Esophagus muscularis mucosa (tissue), 4 donors: ENCODE measurements around the gene GBGT1. TPM values are rescaled to one million over a fixed set of nuclear protein-coding genes. Genes with fewer than 3 reads are reported as not detected.

Experiments
- DNase-seq: peaks from one replicate; pipeline ENCODE4 v3.0.0-alpha.2; 2017; ENCODE audit errors: extremely low spot score
- H3K27ac ChIP-seq, 4 donors: fragments of 200-600 bp; sonication (generic); replicated peaks in 1 of 4; 1 replicate in 3 of 4; 2 replicates in 1 of 4; pipeline ENCODE4 v1.5.1; 2016 to 2019; ENCODE audit warnings: mild to moderate bottlenecking in 1 of 4
- H3K27me3 ChIP-seq, 4 donors: fragments of 200-600 bp; sonication (generic); one replicate each; pipeline versions ENCODE4 v1.5.1 to v1.6.0; 2016 to 2019
- H3K36me3 ChIP-seq, 4 donors: fragments of 200-600 bp; sonication (generic); one replicate each; pipeline ENCODE4 v1.5.1; 2016 to 2019
- H3K4me1 ChIP-seq, 4 donors: fragments of 200-600 bp; sonication (generic); one replicate each; pipeline ENCODE4 v1.5.1; 2016 to 2019
- H3K4me3 ChIP-seq, 4 donors: fragments of 200-600 bp; sonication (generic); 1 replicate in 2 of 4; 2 replicates in 2 of 4; pipeline ENCODE4 v1.5.1; 2016 to 2019; ENCODE audit warnings: mild to moderate bottlenecking in 4 of 4, moderate library complexity in 1 of 4
- H3K9me3 ChIP-seq, 4 donors: fragments of 200-600 bp; sonication (generic); 1 replicate in 3 of 4; 2 replicates in 1 of 4; pipeline ENCODE4 v1.5.1; 2016 to 2019
- CTCF ChIP-seq, 3 experiments: fragments of 200-600 bp in 2 of 3; fragments of 450-650 bp in 1 of 3; sonication (generic) in 2 of 3; IDR thresholded peaks; one replicate each; pipeline ENCODE4 v1.5.1; 2017 to 2019; ENCODE audit warnings: antibody characterized with exemption in 3 of 3, mild to moderate bottlenecking in 2 of 3, moderate library complexity in 1 of 3
- EP300 ChIP-seq: sonication (generic); formaldehyde crosslinking; IDR thresholded peaks from one replicate; pipeline ENCODE4 v1.6.1; 2017; ENCODE audit warnings: antibody characterized with exemption
- POLR2A ChIP-seq: fragments of 450-650 bp; IDR thresholded peaks from one replicate; pipeline ENCODE4 v1.6.1; 2017; ENCODE audit warnings: antibody characterized with exemption, moderate library complexity, mild to moderate bottlenecking, low read depth
- POLR2AphosphoS5 ChIP-seq, 2 donors: sonication (generic); formaldehyde crosslinking; IDR thresholded peaks; one replicate each; pipeline ENCODE4 v1.6.1; 2017; ENCODE audit warnings: antibody characterized with exemption in 2 of 2
- WGBS: methylation state at CpG from one replicate; pipeline ENCODE4 v1.1.5; 2018; 5-methylcytosine and 5-hydroxymethylcytosine counted together
- intact Hi-C: fragments of 100-400 bp; cut with DNase I; formaldehyde crosslinking; loops from one replicate; pipeline ENCODE4 v1.15.1; 2023
- total RNA-seq, 4 donors: library from RNA; depleted of rRNA; stranded (reverse); fragments of >200 nt; gene quantifications; one replicate each; pipeline versions ENCODE4 v1.1.0 to v1.2.1, GENCODE V29; 2016

The GBGT1 gene
- total RNA-seq, 4 donors from 2014 or later = 15.9 to 19.1 (median 17.5) TPM

- Histone ChIP-seq H3K27ac (peak overlapping the region; percentile 51 to 66 (median 56)), H3K27me3 (no peaks in the 10 kb centered on the region), H3K4me3 (peak overlapping the region; percentile 49 to 64 (median 54)), H3K4me1 (peaks cover 66 to 95% (median 87%) of the 10 kb centered on the region in 4 donors), H3K36me3 (no peaks in the 10 kb centered on the region), H3K9me3 (no peaks in the 10 kb centered on the region)
- DNase-seq = no peak
- 96% methylated on average over 10 of the region's 13 CpGs for WGBS
- TF ChIP-seq EP300 = no peak
- TF ChIP-seq CTCF (IDR thresholded peaks at IDR 0.05) = no peak
- TF ChIP-seq POLR2A = no peak
- no peak for TF ChIP-seq POLR2AphosphoS5 (IDR thresholded peaks at IDR 0.05)
- intact Hi-C loops = loop anchor here (1.0 kb wide), 1 partner anchor 40 kb away; no protein-coding TSS in a partner anchor
Observed at GRCh38 chr9:133143639-133144141, 20.0 kb downstream of the GBGT1 start.

GRCh38 chr9:133142684-133143622, 20.8 kb downstream of the GBGT1 start:
- 70% methylated on average over 16 of the region's 18 CpGs for WGBS
- peak overlapping the region in 2 of 4 donors; percentile 6 to 22 for H3K27ac ChIP-seq
- no peak for TF ChIP-seq POLR2A
- TF ChIP-seq POLR2AphosphoS5 (IDR thresholded peaks at IDR 0.05) = no peak
- no peak for TF ChIP-seq EP300
- TF ChIP-seq CTCF (IDR thresholded peaks at IDR 0.05) = no peak
- H3K9me3 ChIP-seq = no peaks in the 10 kb centered on the region
- no peak overlapping the region for H3K4me3 ChIP-seq
- H3K36me3 ChIP-seq = no peaks in the 10 kb centered on the region
- peaks cover 65 to 95% (median 87%) of the 10 kb centered on the region in 4 donors for H3K4me1 ChIP-seq
- no peaks in the 10 kb centered on the region for H3K27me3 ChIP-seq
- intact Hi-C loops = no loop called here
- DNase-seq = no peak

GRCh38 chr9:133141833-133142595, 21.7 kb downstream of the GBGT1 start:
- TF ChIP-seq CTCF (IDR thresholded peaks at IDR 0.05) (no peak), EP300 (no peak), POLR2A (no peak), POLR2AphosphoS5 (IDR thresholded peaks at IDR 0.05) (no peak)
- WGBS = 78% methylated on average over 9 of the region's 16 CpGs
- DNase-seq = no peak
- intact Hi-C loops = no loop called here
- no peaks in the 10 kb centered on the region for H3K9me3 ChIP-seq
- peaks cover 60 to 95% (median 87%) of the 10 kb centered on the region in 4 donors for H3K4me1 ChIP-seq
- H3K36me3 ChIP-seq = no peaks in the 10 kb centered on the region
- H3K27ac ChIP-seq = peak overlapping the region in 2 of 4 donors; percentile 6 to 22
- no peak overlapping the region for H3K4me3 ChIP-seq
- H3K27me3 ChIP-seq = no peaks in the 10 kb centered on the region

GRCh38 chr9:133140606-133141005, 23.1 kb downstream of the GBGT1 start:
- H3K4me3 ChIP-seq = no peak overlapping the region
- H3K9me3 ChIP-seq = no peaks in the 10 kb centered on the region
- DNase-seq = no peak
- intact Hi-C loops = no loop called here
- no peaks in the 10 kb centered on the region for H3K36me3 ChIP-seq
- whole genome bisulfite sequencing = 100% methylated on average over 1 of the region's 14 CpGs
- H3K27me3 ChIP-seq = no peaks in the 10 kb centered on the region
- H3K27ac ChIP-seq = peak overlapping the region in 3 of 4 donors; percentile 3 to 93 (median 84)
- peaks cover 64 to 100% (median 94%) of the 10 kb centered on the region in 4 donors for H3K4me1 ChIP-seq
- TF ChIP-seq CTCF (IDR thresholded peaks at IDR 0.05) (no peak), EP300 (no peak), POLR2A (no peak), POLR2AphosphoS5 (IDR thresholded peaks at IDR 0.05) (no peak)
